ENCODE measurements around the gene RXRA. TPM values are rescaled to one million over a fixed set of nuclear protein-coding genes. Genes with fewer than 3 reads are reported as not detected.

Gene RXRA
- total and polyA plus RNA-seq, 4 experiments from 2014 or later, result 1.0 to 11.9 (median 6.4) TPM

GRCh38 chr9:134389642-134390041 lies 63.4 kb downstream of the RXRA start:
- peaks cover 29 to 58% (median 43%) of the 10 kb centered on the region in 4 donors for H3K4me1 Mint-ChIP-seq
- H3K36me3 ChIP-seq (ENCODE audit: insufficient read depth, low read length), result no peaks in the 10 kb centered on the region
- peaks cover 50% of the 10 kb centered on the region for H3K4me1 ChIP-seq (ENCODE audit: insufficient read depth, low read length)
- POLR2A ChIA-PET (ENCODE audit: partially characterized antibody), result interaction anchor here (0.6 to 1.1 kb wide), 2 partner anchors 17 to 219 kb away, joined by 3 to 4 read pairs; no protein-coding TSS in a partner anchor
- no peaks in the 10 kb centered on the region for H3K27me3 ChIP-seq (ENCODE audit: insufficient read depth, low read length)
- H3K4me3 ChIP-seq (ENCODE audit: low read length in 2 of 2), result no peak overlapping the region
- H3K27ac ChIP-seq (ENCODE audit: low read depth, low read length), result peak overlapping the region; percentile 97
- no peaks in the 10 kb centered on the region for H3K27me3 Mint-ChIP-seq
- peaks cover 0 to 5% (median 2%) of the 10 kb centered on the region in 8 donors for H3K9me3 Mint-ChIP-seq
- H3K27ac Mint-ChIP-seq, result peak overlapping the region in 5 of 7 donors; percentile 41 to 98 (median 62)
- intact Hi-C loops (cut with micrococcal nuclease), result loop anchor here (2.0 to 10.0 kb wide), 4 partner anchors 17 to 325 kb away; partner anchors contain the start of genes BRD3 and RNU6ATAC
- no peak overlapping the region for H3K4me3 Mint-ChIP-seq
- CTCF ChIA-PET (ENCODE audit: partially characterized antibody), result no interaction called here
- DNase-seq, result no peak
- no peaks in the 10 kb centered on the region for H3K9me3 ChIP-seq (ENCODE audit: control insufficient read depth in 1 of 2, low read length in 2 of 2)
- H3K36me3 Mint-ChIP-seq, result no peaks in the 10 kb centered on the region

- Histone ChIP-seq H3K27ac (ENCODE audit: low read depth, low read length) (peak overlapping the region; percentile 97), H3K4me3 (ENCODE audit: low read length in 2 of 2) (peak overlapping the region; percentile 41 to 52), H3K9me3 (ENCODE audit: control insufficient read depth in 1 of 2, low read length in 2 of 2) (no peaks in the 10 kb centered on the region), H3K4me1 (ENCODE audit: insufficient read depth, low read length) (peaks cover 56% of the 10 kb centered on the region), H3K27me3 (ENCODE audit: insufficient read depth, low read length) (no peaks in the 10 kb centered on the region), H3K36me3 (ENCODE audit: insufficient read depth, low read length) (no peaks in the 10 kb centered on the region)
- intact Hi-C loops (cut with micrococcal nuclease), result loop anchor here (2.0 to 10.0 kb wide), 4 partner anchors 16 to 326 kb away; partner anchors contain the start of genes BRD3 and RNU6ATAC
- Mint-ChIP-seq H3K4me3 (peak overlapping the region in 7 of 8 donors; percentile 77 to 90 (median 83)), H3K27me3 (no peaks in the 10 kb centered on the region), H3K27ac (peak overlapping the region; percentile 97 to 99 (median 98)), H3K9me3 (peaks cover 0 to 5% (median 3%) of the 10 kb centered on the region in 8 donors), H3K36me3 (no peaks in the 10 kb centered on the region), H3K4me1 (peaks cover 30 to 60% (median 47%) of the 10 kb centered on the region in 4 donors)
- ChIA-PET POLR2A (ENCODE audit: partially characterized antibody) (interaction anchor here (0.9 to 3.7 kb wide), 8 partner anchors 9 to 227 kb away, joined by 4 to 31 read pairs (median 10); partner anchors contain the start of gene RNU6ATAC), CTCF (ENCODE audit: partially characterized antibody) (interaction anchor here (0.6 to 2.0 kb wide), 4 partner anchors 12 to 16 kb away, joined by 3 to 9 read pairs (median 6); no protein-coding TSS in a partner anchor)
- peak; percentile 71 to 91 (median 76) for DNase-seq
These were observed 64.3 kb downstream of the RXRA start for GRCh38 chr9:134390537-134390936.

- Mint-ChIP-seq H3K4me1 (peaks cover 30 to 64% (median 50%) of the 10 kb centered on the region in 4 donors), H3K36me3 (no peaks in the 10 kb centered on the region), H3K27me3 (no peaks in the 10 kb centered on the region), H3K27ac (peak overlapping the region; percentile 97 to 99 (median 98)), H3K9me3 (peaks cover 0 to 5% (median 3%) of the 10 kb centered on the region in 8 donors), H3K4me3 (peak overlapping the region; percentile 77 to 90 (median 82))
- DNase-seq, result no peak
- peaks cover 60% of the 10 kb centered on the region for H3K4me1 ChIP-seq (ENCODE audit: insufficient read depth, low read length)
- intact Hi-C loops (cut with micrococcal nuclease), result loop anchor here (2.0 to 10.0 kb wide), 4 partner anchors 16 to 326 kb away; partner anchors contain the start of genes BRD3 and RNU6ATAC
- no peaks in the 10 kb centered on the region for H3K9me3 ChIP-seq (ENCODE audit: control insufficient read depth in 1 of 2, low read length in 2 of 2)
- H3K27me3 ChIP-seq (ENCODE audit: insufficient read depth, low read length), result no peaks in the 10 kb centered on the region
- no peaks in the 10 kb centered on the region for H3K36me3 ChIP-seq (ENCODE audit: insufficient read depth, low read length)
- ChIA-PET POLR2A (ENCODE audit: partially characterized antibody) (interaction anchor here (0.7 to 3.7 kb wide), 10 partner anchors 9 to 228 kb away, joined by 3 to 31 read pairs (median 6); partner anchors contain the start of gene RNU6ATAC), CTCF (ENCODE audit: partially characterized antibody) (interaction anchor here (0.9 to 2.0 kb wide), 5 partner anchors 11 to 66 kb away, joined by 3 to 9 read pairs (median 8); no protein-coding TSS in a partner anchor)
- H3K4me3 ChIP-seq (ENCODE audit: low read length in 2 of 2), result peak overlapping the region; percentile 41 to 52
- peak overlapping the region; percentile 97 for H3K27ac ChIP-seq (ENCODE audit: low read depth, low read length)
These were observed 64.7 kb downstream of the RXRA start for GRCh38 chr9:134390947-134391318.

GRCh38 chr9:134391319-134392231 lies 65.3 kb downstream of the RXRA start:
- H3K9me3 ChIP-seq (ENCODE audit: control insufficient read depth in 1 of 2, low read length in 2 of 2), result no peaks in the 10 kb centered on the region
- peaks cover 0 to 5% (median 3%) of the 10 kb centered on the region in 8 donors for H3K9me3 Mint-ChIP-seq
- peaks cover 33 to 71% (median 55%) of the 10 kb centered on the region in 4 donors for H3K4me1 Mint-ChIP-seq
- H3K27ac ChIP-seq (ENCODE audit: low read depth, low read length), result peak overlapping the region; percentile 97
- POLR2A ChIA-PET (ENCODE audit: partially characterized antibody), result interaction anchor here (0.7 to 3.7 kb wide), 17 partner anchors 8 to 228 kb away, joined by 3 to 31 read pairs (median 5); partner anchors contain the start of gene RNU6ATAC
- H3K4me3 ChIP-seq (ENCODE audit: low read length in 2 of 2), result peak overlapping the region; percentile 41 to 52
- intact Hi-C loops (cut with micrococcal nuclease), result loop anchor here (2.0 to 10.0 kb wide), 4 partner anchors 15 to 327 kb away; partner anchors contain the start of genes BRD3 and RNU6ATAC
- no peaks in the 10 kb centered on the region for H3K27me3 ChIP-seq (ENCODE audit: insufficient read depth, low read length)
- H3K4me1 ChIP-seq (ENCODE audit: insufficient read depth, low read length), result peaks cover 67% of the 10 kb centered on the region
- CTCF ChIA-PET (ENCODE audit: partially characterized antibody), result interaction anchor here (0.6 to 2.0 kb wide), 7 partner anchors 8 to 220 kb away, joined by 3 to 9 read pairs (median 4); no protein-coding TSS in a partner anchor
- no peaks in the 10 kb centered on the region for H3K36me3 Mint-ChIP-seq
- no peaks in the 10 kb centered on the region for H3K36me3 ChIP-seq (ENCODE audit: insufficient read depth, low read length)
- H3K27ac Mint-ChIP-seq, result peak overlapping the region; percentile 97 to 99 (median 98)
- H3K4me3 Mint-ChIP-seq, result peak overlapping the region; percentile 79 to 90 (median 84)
- peak; percentile 80 to 96 (median 82) for DNase-seq
- H3K27me3 Mint-ChIP-seq, result no peaks in the 10 kb centered on the region

- H3K27me3 ChIP-seq (ENCODE audit: insufficient read depth, low read length), result no peaks in the 10 kb centered on the region
- no peaks in the 10 kb centered on the region for H3K36me3 ChIP-seq (ENCODE audit: insufficient read depth, low read length)
- no peaks in the 10 kb centered on the region for H3K9me3 ChIP-seq (ENCODE audit: control insufficient read depth in 1 of 2, low read length in 2 of 2)
- H3K27ac ChIP-seq (ENCODE audit: low read depth, low read length), result peak overlapping the region; percentile 97
- intact Hi-C loops (cut with micrococcal nuclease), result loop anchor here (10.0 kb wide), 1 partner anchor 328 kb away; the partner anchor contains the start of gene BRD3
- Mint-ChIP-seq H3K4me1 (peaks cover 43 to 81% (median 61%) of the 10 kb centered on the region in 4 donors), H3K36me3 (no peaks in the 10 kb centered on the region), H3K9me3 (peaks cover 0 to 5% (median 3%) of the 10 kb centered on the region in 8 donors), H3K4me3 (peak overlapping the region in 5 of 8 donors; percentile 73 to 85 (median 78)), H3K27ac (peak overlapping the region; percentile 79 to 99 (median 98)), H3K27me3 (no peaks in the 10 kb centered on the region)
- peaks cover 80% of the 10 kb centered on the region for H3K4me1 ChIP-seq (ENCODE audit: insufficient read depth, low read length)
- H3K4me3 ChIP-seq (ENCODE audit: low read length in 2 of 2), result no peak overlapping the region
- CTCF ChIA-PET (ENCODE audit: partially characterized antibody), result interaction anchor here (1.7 to 2.0 kb wide), 3 partner anchors 11 to 64 kb away, joined by 4 to 9 read pairs (median 8); no protein-coding TSS in a partner anchor
- POLR2A ChIA-PET (ENCODE audit: partially characterized antibody), result interaction anchor here (1.0 to 3.7 kb wide), 4 partner anchors 9 to 14 kb away, joined by 5 to 31 read pairs (median 11); no protein-coding TSS in a partner anchor
- DNase-seq, result no peak
These were observed 66.6 kb downstream of the RXRA start for GRCh38 chr9:134392900-134393299.

GRCh38 chr9:134393582-134394280 lies 67.5 kb downstream of the RXRA start:
- peaks cover 86% of the 10 kb centered on the region for H3K4me1 ChIP-seq (ENCODE audit: insufficient read depth, low read length)
- H3K36me3 Mint-ChIP-seq, result no peaks in the 10 kb centered on the region
- peak overlapping the region; percentile 79 to 99 (median 98) for H3K27ac Mint-ChIP-seq
- H3K4me3 Mint-ChIP-seq, result peak overlapping the region in 7 of 8 donors; percentile 37 to 83 (median 53)
- H3K27me3 ChIP-seq (ENCODE audit: insufficient read depth, low read length), result no peaks in the 10 kb centered on the region
- peak overlapping the region; percentile 97 for H3K27ac ChIP-seq (ENCODE audit: low read depth, low read length)
- POLR2A ChIA-PET (ENCODE audit: partially characterized antibody), result interaction anchor here (1.2 to 3.7 kb wide), 2 partner anchors 12 to 13 kb away, joined by 3 to 31 read pairs; no protein-coding TSS in a partner anchor
- no peaks in the 10 kb centered on the region for H3K36me3 ChIP-seq (ENCODE audit: insufficient read depth, low read length)
- peak in 2 of 5 donors; percentile 26 to 69 for DNase-seq
- H3K9me3 Mint-ChIP-seq, result peaks cover 0 to 5% (median 3%) of the 10 kb centered on the region in 8 donors
- H3K4me1 Mint-ChIP-seq, result peaks cover 37 to 82% (median 60%) of the 10 kb centered on the region in 4 donors
- no peak overlapping the region for H3K4me3 ChIP-seq (ENCODE audit: low read length in 2 of 2)
- no peaks in the 10 kb centered on the region for H3K9me3 ChIP-seq (ENCODE audit: control insufficient read depth in 1 of 2, low read length in 2 of 2)
- no peaks in the 10 kb centered on the region for H3K27me3 Mint-ChIP-seq
- intact Hi-C loops (cut with micrococcal nuclease), result loop anchor here (10.0 kb wide), 1 partner anchor 329 kb away; the partner anchor contains the start of gene BRD3
- CTCF ChIA-PET (ENCODE audit: partially characterized antibody), result no interaction called here
